ENCODE results near the gene METTL23.

Gene METTL23

DNA sequence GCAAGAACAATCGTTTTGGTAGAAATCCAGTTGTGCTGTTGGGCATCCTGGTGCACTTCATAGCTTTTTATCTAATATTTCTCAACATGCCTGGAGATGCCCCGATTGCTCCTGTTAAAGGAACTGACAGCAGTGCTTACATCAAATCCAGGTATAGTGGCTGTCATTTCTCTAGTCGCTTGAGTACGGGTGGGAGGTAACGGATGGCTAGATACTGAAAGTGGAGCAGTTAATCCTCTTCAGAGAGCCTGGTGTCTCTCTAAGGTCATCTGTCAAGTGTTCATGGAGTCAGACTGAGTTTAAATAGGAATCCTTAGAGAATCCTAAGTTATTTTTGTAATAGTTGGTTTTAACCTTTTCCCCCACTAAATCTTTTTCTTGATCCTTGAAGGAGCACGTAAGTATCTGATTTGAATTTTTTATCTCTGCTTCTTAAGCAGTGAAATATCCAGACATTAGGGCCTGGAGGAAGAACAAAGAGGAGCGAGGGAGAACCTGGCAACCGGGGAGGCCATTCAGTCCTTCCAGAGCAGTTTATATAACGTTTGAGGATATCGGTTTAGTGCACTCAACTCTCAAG lies 48.5 kb downstream of the METTL23 start:
- no peak for DNase-seq

- no peak for DNase-seq
These were observed 54.7 kb downstream of the METTL23 start for GRCh38 chr17:76781056-76781982.

DNA sequence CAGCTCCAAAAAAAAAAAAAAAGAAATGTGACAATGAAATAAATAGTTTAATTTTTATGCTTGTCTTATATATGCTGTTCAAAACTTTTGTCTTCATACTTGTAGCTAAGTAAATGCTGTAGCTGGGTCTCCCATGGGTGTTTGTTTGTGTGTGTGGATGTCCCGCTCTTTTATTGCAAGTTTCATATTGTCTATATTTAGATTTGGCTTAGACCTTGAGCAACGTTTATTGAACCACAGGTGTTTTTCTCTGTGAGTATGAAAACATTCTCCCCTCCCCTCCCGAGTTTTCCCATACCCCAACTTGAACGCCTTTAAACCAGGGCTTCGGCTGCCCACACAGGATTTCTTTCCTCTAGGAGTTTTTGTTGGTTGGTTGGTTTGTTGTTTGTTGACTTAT lies 56.5 kb downstream of the METTL23 start:
- no peak for DNase-seq
